Right renal pelvis (tissue), 4 donors: Measurements from ENCODE around the gene TMEM255B. TPM values are rescaled to one million over a fixed set of nuclear protein-coding genes. Genes with fewer than 3 reads are reported as not detected.

ENCODE experiments used
- polyA plus RNA-seq, 4 donors: library from polyadenylated mRNA; unstranded; fragments of 120-200 nt; gene quantifications; one replicate each; pipeline ENCODE4 v1.2.1, GENCODE V29; 2013; ENCODE audit not compliant: insufficient read length in 4 of 4

TMEM255B gene
- polyA plus RNA-seq, 4 donors = 6.5 to 8.5 (median 7.7) TPM

Other genes with a start within 250 kb of the TMEM255B start
- gene TFDP1, start 174.5 kb upstream of the TMEM255B start, polyA plus RNA-seq = 100 to 1,000 TPM in 1 of 4 donors, 10 to 100 TPM in 3; 85.0 to 101 (median 90.7) TPM
- gene ATP4B, start 101.0 kb upstream of the TMEM255B start, polyA plus RNA-seq = under 1 TPM; 0.23 to 0.90 (median 0.42) TPM
- under 1 TPM in 2 of 4 donors, not detected in 2; 0.06 to 0.39 TPM for gene GRK1, start 92.0 kb upstream of the TMEM255B start, polyA plus RNA-seq
- 10 to 100 TPM; 26.2 to 41.4 (median 27.7) TPM for gene GAS6, start 104.8 kb downstream of the TMEM255B start, polyA plus RNA-seq
- under 1 TPM; 0.13 to 0.16 (median 0.15) TPM for gene C13orf46, start 214.8 kb downstream of the TMEM255B start, polyA plus RNA-seq